ENCODE results near the gene PCSK1N.

- TF ChIP-seq ZNF274 (IDR thresholded peaks at IDR 0.05; ENCODE audit: low read depth, low read length): no peak
- no peak for TF ChIP-seq SUZ12 (IDR thresholded peaks at IDR 0.05; ENCODE audit: extremely low read depth, insufficient read depth, insufficient read length)
- no peak for TF ChIP-seq YY1 (IDR thresholded peaks at IDR 0.05; ENCODE audit: insufficient read depth, insufficient read length)
These were observed 3.5 kb downstream of the PCSK1N start for GRCh38 chrX:48831909-48832291.

All from NT2/D1 (cell line).